DOHH2 (cell line): ENCODE results near the gene CNNM4.

Experiments
- EZH2phosphoT487 ChIP-seq: fragments of 200-600 bp; sonication (generic); IDR thresholded peaks from 2 replicates; pipeline ENCODE4 v1.6.1; 2017; ENCODE audit warnings: borderline replicate concordance, mild to moderate bottlenecking, antibody characterized with exemption, low read length, moderate library complexity, mixed read lengths
- TF ChIP-seq, protein P1 (sequence below): fragments of 200-600 bp; sonication (generic); IDR thresholded peaks from one replicate; pipeline ENCODE4 v1.5.1; 2014; ENCODE audit warnings: antibody characterized with exemption, mild to moderate bottlenecking, low read depth, low read length; ENCODE audit not compliant: poor library complexity, severe bottlenecking

DNA sequence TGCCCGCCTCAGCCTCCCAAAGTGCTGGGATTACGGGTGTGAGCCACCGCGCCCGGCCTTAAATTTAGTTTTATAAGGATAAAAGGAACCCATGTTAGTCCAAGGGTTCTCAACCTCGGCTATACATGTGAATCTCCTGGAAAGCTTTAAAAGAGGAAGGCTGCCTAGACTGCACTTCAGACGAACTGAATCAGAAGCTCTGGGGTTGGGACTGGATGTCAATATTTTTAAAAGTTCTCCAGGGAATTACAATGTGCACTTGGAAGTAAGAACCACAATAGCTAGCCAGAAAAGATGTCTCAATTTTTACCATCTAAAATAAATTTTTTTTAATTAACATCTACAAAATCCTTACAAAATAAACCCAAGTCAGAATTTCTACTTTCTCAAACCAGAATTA, 31.0 kb upstream of the CNNM4 start:
- TF ChIP-seq, protein P1, sequence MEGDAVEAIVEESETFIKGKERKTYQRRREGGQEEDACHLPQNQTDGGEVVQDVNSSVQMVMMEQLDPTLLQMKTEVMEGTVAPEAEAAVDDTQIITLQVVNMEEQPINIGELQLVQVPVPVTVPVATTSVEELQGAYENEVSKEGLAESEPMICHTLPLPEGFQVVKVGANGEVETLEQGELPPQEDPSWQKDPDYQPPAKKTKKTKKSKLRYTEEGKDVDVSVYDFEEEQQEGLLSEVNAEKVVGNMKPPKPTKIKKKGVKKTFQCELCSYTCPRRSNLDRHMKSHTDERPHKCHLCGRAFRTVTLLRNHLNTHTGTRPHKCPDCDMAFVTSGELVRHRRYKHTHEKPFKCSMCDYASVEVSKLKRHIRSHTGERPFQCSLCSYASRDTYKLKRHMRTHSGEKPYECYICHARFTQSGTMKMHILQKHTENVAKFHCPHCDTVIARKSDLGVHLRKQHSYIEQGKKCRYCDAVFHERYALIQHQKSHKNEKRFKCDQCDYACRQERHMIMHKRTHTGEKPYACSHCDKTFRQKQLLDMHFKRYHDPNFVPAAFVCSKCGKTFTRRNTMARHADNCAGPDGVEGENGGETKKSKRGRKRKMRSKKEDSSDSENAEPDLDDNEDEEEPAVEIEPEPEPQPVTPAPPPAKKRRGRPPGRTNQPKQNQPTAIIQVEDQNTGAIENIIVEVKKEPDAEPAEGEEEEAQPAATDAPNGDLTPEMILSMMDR = no peak
- no peak for TF ChIP-seq EZH2phosphoT487
